Activated CD4-positive, CD25-positive, alpha-beta regulatory T cell treated with anti-CD3 and anti-CD28 coated beads, Interleukin-2, amount 50 U/mL, for 16 hours (primary cell): ENCODE measurements around the gene REV3L.
"Not testable (repeated sequence)": the region's sequence is repeated elsewhere in the genome, so short reads cannot be mapped to it uniquely, and the experiment has no call there.

Experiments used
- DNase-seq: peaks from one replicate; pipeline ENCODE4 v3.0.0-alpha.2; 2020; ENCODE audit warnings: low read depth, low spot score

REV3L gene

GRCh38 chr6:111482959-111483735 is at the start of gene REV3L:
TSS of gene REV3L (minus strand) at chr6:111483218. CDS start at chr6:111482888, 330 bp downstream.
- peak; percentile 73 for DNase-seq

- no peak for DNase-seq
These were observed 48.2 kb upstream of the REV3L start for GRCh38 chr6:111531185-111531584.

- no peak for DNase-seq
These were observed 47.6 kb upstream of the REV3L start for GRCh38 chr6:111530667-111531066.

DNA sequence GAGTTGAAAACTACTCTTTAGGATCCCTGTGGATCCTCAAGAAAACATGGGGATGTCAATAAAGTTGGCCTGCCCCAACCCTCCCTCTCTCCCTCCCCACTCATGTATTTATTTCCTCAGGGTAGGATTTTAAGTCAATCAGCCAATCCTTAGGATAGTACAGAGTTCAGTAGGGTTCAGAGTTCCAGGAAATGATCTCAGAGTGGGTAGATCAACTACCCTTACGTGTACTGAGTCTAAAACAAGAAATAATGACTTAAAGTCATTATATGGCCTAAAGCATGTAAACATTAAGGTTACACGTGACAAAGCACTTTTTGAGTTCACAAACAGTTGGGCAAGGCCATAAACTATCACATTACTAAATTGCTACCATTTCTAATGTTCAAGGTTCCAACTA is 47.2 kb upstream of the REV3L start:
- DNase-seq = no peak

DNA sequence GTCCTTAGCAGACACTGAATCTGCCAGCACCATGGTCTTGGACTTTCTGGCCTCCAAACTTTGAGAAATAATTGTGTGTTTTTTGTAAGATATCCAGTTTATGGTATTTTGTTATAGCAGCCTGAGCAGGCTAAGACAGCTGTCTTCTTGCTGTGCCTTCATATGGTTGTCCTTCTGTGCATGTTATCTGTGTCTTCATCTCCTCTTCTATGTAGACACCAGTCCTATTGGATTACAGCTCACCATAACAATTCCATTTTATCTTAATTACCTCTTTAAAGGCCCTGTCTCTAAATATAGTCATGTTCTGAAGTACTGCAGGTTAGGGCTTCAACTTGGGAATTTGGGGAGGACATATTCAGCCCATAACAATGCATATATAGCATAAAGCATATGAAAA is 44.3 kb upstream of the REV3L start:
- no peak for DNase-seq

DNA sequence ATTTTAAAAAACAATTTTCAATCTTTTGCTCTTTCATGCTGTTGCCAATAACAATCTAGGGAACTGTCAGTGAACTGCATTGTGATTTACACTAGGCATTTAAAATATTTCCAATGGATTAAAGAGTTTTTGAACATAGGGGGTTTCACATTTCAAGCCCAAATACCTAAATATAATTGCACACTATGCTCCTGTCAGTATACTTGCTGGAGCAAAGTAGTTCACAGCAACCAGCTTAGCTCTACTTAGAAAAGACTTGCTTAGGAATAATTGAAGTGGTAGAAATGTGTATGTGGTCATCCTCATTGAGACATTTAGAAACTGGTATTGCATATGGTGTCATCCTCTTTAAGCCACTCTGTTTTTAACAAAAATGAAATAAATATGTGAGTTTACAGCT is 41.7 kb upstream of the REV3L start:
- DNase-seq = no peak

DNA sequence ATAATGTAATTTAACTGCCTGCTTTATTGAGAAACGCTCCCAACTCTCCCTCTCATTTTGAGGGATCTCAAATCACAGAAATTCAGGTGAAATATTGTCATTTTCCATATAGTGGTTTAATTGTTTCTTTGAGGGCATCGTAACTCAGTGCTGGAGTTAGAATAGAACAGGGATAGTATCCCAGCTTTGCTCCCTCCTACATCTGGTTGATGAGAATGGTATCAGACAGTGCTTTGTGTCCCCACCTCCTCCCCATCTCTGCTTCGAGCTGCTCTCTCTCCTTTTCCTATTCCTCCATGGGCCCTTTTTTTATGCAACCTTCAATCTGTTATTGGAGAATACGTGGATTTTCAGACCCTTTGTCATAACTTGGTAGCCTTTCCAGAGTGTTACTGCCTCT is 41.2 kb upstream of the REV3L start:
- DNase-seq = no peak

- no peak for DNase-seq
These were observed 40.6 kb upstream of the REV3L start for GRCh38 chr6:111523484-111524167.

DNA sequence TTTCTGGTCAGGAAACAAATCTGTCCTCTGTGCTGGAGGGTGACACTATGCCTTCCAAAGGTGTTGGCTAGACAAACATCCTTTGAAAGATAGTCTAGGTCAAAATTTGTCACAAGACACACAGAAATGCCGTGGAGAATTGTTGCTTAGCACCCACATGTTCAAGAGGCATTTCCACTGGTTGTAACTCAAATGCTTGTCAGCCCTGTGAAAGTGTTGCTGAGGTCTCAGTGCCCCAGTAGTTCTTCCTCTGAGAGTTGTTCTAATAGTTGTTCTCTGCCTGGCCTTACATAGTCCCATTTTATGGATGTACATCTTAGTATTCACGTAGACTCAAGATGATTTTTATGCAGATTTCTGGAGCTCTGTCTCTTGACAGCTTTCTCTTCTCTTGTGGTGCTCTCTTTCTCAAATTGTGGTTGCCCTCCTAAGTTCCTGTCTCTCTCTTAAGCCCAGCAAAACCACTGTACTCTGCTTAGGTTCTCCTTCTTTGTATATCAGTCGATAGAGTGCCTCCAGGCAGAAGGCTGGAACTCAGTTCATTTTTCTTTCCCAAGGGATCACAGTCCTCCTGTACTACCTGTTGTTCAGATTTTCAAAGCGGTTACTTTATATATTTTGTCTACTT is 39.5 kb upstream of the REV3L start:
- DNase-seq = no peak

- no peak for DNase-seq
These were observed 38.7 kb upstream of the REV3L start for GRCh38 chr6:111521497-111522270.

DNA sequence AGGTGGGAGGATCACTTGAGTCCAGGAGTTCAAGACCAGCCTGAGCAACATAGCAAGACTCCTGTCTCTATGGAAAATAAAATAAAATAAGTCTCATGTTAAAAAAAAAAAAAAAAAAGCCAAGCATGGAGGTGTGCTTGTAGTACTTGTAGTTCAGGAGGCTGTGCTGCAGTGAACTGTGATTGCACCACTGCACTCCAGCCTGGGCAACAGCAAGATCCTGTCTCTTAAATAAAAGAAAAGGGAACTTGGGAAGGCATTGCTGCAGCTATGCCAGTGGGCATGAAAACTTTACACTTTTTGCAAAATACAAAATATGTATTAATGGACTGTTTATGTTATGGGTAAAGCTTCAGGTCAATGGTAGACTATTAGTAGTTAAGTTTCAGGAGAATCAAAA is 37.5 kb upstream of the REV3L start:
- DNase-seq = no peak

- DNase-seq = no peak
These were observed 34.9 kb upstream of the REV3L start for GRCh38 chr6:111517965-111518364.

DNA sequence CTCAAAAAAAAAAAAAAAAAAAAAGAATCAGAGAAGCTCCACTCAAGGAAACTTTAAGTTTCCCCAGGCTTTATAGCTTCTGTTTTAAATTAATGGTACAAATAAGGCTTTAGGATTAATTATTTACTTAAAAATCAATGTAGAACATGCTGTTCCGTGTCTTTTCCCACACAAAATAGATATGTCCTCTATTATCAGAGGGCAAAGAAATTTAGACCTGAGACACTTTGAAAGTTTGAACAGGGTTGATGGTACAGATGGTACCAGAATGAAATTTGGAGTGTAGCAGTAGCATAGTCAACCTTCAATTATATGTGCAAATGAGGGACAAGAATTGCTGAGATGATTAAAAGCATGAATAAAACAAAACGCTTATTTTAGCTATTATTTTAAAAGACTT is 32.2 kb upstream of the REV3L start:
- no peak for DNase-seq

DNA sequence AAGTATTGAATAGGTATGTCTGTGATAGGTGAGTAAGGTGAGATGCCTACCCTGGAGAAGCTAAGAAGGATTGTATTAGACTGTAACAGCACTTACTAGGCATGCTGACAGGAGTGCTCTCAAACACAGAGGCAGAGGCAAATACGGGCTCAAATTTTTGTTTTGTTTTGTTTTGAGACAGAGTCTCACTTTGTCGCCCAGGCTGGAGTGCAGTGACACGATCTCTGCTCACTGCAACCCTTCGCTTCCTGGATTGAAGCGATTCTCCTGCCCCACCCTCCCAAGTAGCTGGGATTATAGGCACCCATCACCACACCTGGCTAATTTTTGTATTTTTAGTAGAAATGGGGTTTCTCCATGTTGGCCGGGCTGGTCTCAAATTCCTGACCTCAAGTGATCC is 31.5 kb upstream of the REV3L start:
- not testable (repeated sequence) for DNase-seq

DNA sequence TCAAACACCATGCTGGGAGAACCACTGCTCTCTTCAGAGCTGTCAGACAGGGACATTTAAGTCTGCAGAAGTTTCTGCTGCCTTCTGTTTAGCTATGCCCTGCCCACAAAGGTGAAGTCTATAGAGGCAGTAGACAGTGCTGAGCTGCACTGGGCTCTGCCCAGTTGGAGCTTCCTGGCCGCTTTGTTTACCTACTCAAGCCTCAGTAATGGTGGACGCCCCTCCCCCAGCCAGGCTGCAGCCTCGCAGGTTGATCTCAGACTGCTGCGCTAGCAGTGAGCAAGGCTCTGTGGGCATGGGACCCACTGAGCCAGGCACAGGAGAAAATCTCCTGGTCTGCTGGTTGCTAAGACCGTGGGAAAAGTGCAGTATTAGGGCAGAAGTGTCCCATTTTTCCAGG is 24.2 kb upstream of the REV3L start:
- DNase-seq = not testable (repeated sequence)

DNA sequence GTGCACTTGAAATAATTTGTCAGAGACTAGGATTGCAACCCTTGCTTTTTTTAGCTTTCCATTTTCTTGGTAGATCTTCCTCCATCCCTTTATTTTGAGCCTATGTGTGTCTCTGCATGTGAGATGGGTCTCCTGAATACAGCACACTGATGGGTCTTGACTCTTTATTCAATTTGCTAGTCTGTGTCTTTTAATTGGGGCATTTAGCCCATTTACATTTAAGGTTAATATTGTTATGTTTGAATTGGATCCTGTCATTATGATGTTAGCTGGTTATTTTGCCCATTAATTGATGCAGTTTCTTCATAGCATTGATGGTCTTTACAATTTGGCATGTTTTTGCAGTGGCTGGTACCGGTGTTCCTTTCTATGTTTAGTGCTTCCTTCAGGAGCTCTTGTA is 22.5 kb upstream of the REV3L start:
- DNase-seq = not testable (repeated sequence)

DNA sequence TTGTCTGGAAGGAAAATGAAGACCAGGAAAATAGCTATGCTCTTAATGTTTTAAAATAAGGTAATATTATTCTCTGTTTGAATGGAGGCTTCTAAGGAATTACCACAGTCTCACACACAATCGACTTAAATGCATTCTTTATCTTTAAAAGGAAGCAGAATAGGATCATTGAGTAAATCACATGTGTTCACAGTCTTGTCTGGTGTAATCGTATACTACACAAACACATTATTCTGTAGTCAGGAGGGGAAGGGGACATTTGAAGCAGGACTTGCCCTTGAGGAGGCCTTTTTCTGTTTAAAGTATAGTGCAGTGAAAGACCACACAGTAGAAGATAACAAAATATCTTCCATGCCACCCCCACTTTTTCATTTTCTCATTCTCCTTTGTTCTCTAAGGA is 20.6 kb upstream of the REV3L start:
- DNase-seq = no peak

- no peak for DNase-seq
These were observed 20.2 kb upstream of the REV3L start for GRCh38 chr6:111503194-111503593.

GRCh38 chr6:111502154-111502553 is 19.1 kb upstream of the REV3L start:
- no peak for DNase-seq

DNA sequence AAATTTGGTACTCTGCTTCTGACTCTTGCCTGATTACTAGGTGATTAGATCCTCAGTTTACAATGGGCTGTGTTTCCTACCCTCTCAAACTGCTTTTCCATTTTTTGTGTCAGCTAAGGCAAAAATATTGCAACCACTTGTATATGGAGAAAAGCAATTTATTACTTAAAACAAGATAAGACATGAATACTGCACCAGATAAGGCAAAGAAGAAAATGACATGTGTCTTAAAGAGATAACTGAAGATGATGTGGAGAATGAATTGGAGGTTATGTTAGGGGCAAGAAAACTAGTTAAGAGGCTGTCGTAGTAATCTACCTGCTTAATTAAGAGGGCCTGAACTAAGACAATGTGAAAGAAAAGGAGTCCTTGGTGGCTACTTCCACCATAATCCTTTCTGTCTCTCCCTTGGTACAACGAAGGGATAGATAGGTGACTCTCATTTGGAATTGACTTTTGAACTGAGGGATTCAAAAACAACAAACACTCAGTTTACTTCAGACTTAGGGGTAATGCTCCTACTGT is 16.3 kb upstream of the REV3L start:
- no peak for DNase-seq

- DNase-seq = no peak
These were observed 12.1 kb upstream of the REV3L start for GRCh38 chr6:111494951-111495635.
